ENCODE results near the gene TTC3. TPM values are rescaled to one million over a fixed set of nuclear protein-coding genes. Genes with fewer than 3 reads are reported as not detected.

The TTC3 gene
- total RNA-seq, 1 donor from 2014 or later, result 44.3 TPM

DNA sequence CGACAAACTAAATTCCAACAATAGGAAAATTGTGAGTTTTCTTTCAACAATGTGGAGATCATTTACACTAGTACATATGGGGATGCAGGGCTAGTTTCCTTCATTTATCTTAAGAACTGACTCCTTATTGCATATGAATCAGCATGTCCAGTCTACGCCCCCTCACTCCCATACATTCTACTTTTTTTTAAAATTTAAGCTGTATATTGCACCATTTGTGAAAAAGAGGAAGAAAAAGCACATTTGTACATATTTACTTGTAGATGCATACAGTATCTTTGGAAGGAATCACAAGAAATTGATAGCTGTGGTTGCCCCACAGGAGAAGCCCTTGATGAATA, 178.2 kb downstream of the TTC3 start:
- Histone ChIP-seq H3K4me3 (no peak overlapping the region), H3K4me1 (peaks cover 48% of the 10 kb centered on the region), H3K9me3 (replicated peaks) (no peaks in the 10 kb centered on the region), H3K27ac (replicated peaks) (no peak overlapping the region), H3K36me3 (no peaks in the 10 kb centered on the region), H3K27me3 (ENCODE audit: low read depth) (no peaks in the 10 kb centered on the region)
- intact Hi-C loops (cut with micrococcal nuclease), result no loop called here
- DNase-seq, result no peak
- TF ChIP-seq CTCF (IDR thresholded peaks at IDR 0.05; ENCODE audit: borderline replicate concordance), result no peak

Other genes with a start within 250 kb of the TTC3 start
- gene HLCS, start 106.6 kb upstream of the TTC3 start, total RNA-seq, result 5.3 TPM
- gene RIPPLY3, start 66.6 kb upstream of the TTC3 start, total RNA-seq, result not detected
- gene PIGP, start 183 bp upstream of the TTC3 start, total RNA-seq, result 37.6 TPM
- 54.2 TPM for gene VPS26C, start 194.1 kb downstream of the TTC3 start, total RNA-seq